Activated T-helper 1 cell treated with Interleukin-2 at 50 U/mL for 16 hours (primary cell): Measurements from ENCODE around the gene FLNB.
A peak's percentile ranks its signal among the peaks of the same experiment; 100 is the strongest.

ENCODE experiments used
- DNase-seq: peaks from one replicate; pipeline ENCODE4 v3.0.0-alpha.2; 2020; ENCODE audit warnings: low read depth

FLNB gene

GRCh38 chr3:58205981-58206380 is 197.8 kb downstream of the FLNB start:
- DNase-seq, result no peak

- no peak for DNase-seq
These were observed 198.3 kb downstream of the FLNB start for GRCh38 chr3:58206406-58207011.

- DNase-seq, result no peak
These were observed 199.7 kb downstream of the FLNB start for GRCh38 chr3:58207954-58208353.

- DNase-seq, result no peak
These were observed 201.7 kb downstream of the FLNB start for GRCh38 chr3:58209933-58210332.

- DNase-seq, result no peak
These were observed 202.7 kb downstream of the FLNB start, which contains the start of gene DNASE1L3 for GRCh38 chr3:58210761-58211460. DNASE1L3 (minus strand) TSS chr3:58210972; CDS start chr3:58210906, 66 bp downstream.

GRCh38 chr3:58214484-58215316 is 206.5 kb downstream of the FLNB start:
- no peak for DNase-seq

- no peak for DNase-seq
These were observed 207.2 kb downstream of the FLNB start for GRCh38 chr3:58215317-58216025.

- no peak for DNase-seq
These were observed 208.4 kb downstream of the FLNB start for GRCh38 chr3:58216496-58217195.

GRCh38 chr3:58217209-58217811 is 209.1 kb downstream of the FLNB start:
- peak; percentile 22 for DNase-seq

- no peak for DNase-seq
These were observed 210.7 kb downstream of the FLNB start for GRCh38 chr3:58218904-58219303.
